Activated naive CD4-positive, alpha-beta T cell treated with anti-CD3 and anti-CD28 coated beads, Interleukin-2, amount 10 ng/mL, durations not matched to agents 7 days and 5 days (primary cell): Measurements from ENCODE around the gene RPTOR.

Experiments
- CTCF ChIA-PET: fragments of 350-600 bp; sonication (Branson Sonifier 250); formaldehyde crosslinking; loops from one replicate; lab custom pipeline; 2021; ENCODE audit warnings: antibody characterized with exemption; lab: Charles Lee
- DNase-seq: peaks from one replicate; pipeline ENCODE4 v3.0.0-alpha.2; 2020
- H3K27ac Mint-ChIP-seq: one replicate; pipeline ENCODE4 v1.8.0; 2021; ENCODE audit warnings: mild to moderate bottlenecking, moderate library complexity, mixed read lengths
- H3K27me3 Mint-ChIP-seq: one replicate; pipeline ENCODE4 v1.8.0; 2021; ENCODE audit warnings: mild to moderate bottlenecking, mixed read lengths
- H3K36me3 Mint-ChIP-seq: one replicate; pipeline ENCODE4 v1.8.0; 2021; ENCODE audit warnings: mixed read lengths
- H3K4me1 Mint-ChIP-seq: one replicate; pipeline ENCODE4 v1.8.0; 2021; ENCODE audit warnings: mixed read lengths
- H3K4me3 Mint-ChIP-seq: one replicate; pipeline ENCODE4 v1.8.0; 2021; ENCODE audit warnings: mild to moderate bottlenecking, moderate library complexity, mixed read lengths
- H3K9me3 Mint-ChIP-seq: one replicate; pipeline ENCODE4 v1.8.0; 2021; ENCODE audit warnings: mixed read lengths

RPTOR gene

DNA sequence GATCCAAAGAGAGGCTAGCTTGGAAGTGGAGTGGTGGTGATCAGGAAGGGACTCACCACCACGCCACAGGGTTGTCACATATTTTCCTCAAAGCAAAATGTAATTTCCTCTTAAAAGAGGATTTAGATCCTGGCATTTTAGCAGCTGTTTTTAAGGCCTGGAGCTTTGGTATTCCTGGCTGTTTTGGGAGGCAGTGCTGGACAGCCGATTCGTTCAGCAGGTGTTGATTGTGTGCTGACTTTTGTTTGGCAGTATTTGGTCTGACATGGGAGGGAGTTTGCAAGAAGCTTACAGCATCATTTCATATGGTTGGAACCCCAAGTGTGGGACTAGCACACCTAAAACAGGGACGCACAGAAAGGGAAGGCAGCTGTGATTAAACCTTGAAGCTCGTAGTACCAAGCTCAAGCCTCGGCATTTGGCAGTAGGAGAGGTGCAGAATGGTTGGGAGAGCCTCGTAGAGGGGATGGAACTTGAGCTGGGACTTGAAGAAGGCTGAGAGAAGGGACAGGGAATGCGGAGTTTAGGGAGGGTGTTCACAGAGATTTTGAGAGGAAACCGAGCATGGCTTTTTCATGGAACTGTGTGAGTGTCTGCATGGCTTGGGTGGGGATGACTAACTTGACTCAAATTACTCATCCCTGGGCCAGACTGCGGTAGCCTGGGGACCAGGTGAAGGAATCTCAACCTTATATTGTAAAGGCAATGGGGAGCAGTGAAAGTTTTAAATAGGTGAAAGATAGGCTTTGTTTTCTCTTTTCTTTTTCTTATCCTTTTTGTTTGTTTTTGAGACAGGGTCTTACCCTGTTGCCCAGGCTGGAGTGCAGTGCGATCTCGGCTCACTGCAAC is 52.3 kb downstream of the RPTOR start:
- H3K27ac Mint-ChIP-seq = peak overlapping the region; percentile 53
- H3K36me3 Mint-ChIP-seq = peaks cover 16% of the 10 kb centered on the region
- no peaks in the 10 kb centered on the region for H3K27me3 Mint-ChIP-seq
- H3K9me3 Mint-ChIP-seq = no peaks in the 10 kb centered on the region
- H3K4me3 Mint-ChIP-seq = no peak overlapping the region
- no peak for DNase-seq
- CTCF ChIA-PET = interaction anchor here (1.3 kb wide), 1 partner anchor 22 kb away, joined by 4 read pairs; no protein-coding TSS in a partner anchor
- peaks cover 57% of the 10 kb centered on the region for H3K4me1 Mint-ChIP-seq

DNA sequence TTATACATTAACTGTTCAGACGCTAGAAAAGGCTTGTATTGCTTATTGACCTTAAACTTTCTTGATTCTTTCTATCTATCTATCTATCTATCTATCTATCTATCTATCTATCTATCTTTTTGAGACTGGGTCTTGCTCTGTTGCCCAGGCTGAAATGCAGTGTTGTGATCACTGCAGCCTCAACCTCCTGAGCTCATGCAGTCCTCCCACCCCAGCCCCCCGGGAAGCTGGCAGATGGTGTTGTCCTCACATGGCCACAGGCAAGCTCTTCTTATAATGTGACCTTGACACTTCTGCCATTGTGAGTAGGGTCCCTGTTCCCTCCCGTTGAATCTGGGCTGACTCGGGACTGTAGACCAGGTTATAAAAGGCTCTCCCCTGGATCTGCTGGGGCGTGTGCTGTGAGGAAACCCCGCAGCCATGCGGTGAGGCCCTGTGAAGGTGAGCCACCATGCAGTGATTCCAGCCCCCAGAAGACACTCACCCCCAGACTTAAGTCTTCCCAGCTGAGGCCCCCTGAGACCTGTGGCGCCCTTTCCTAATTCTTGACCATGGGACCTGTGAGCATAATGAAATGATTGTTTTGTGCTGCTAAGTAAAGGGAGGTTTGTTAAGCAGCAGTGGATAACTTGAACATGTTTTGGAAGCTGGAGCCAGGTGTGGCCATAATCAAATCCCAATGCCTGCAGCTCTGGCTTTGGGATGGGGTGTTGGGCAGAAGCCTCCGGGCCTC is 54.3 kb downstream of the RPTOR start:
- Mint-ChIP-seq H3K4me1 (peaks cover 69% of the 10 kb centered on the region), H3K27ac (no peak overlapping the region)
- CTCF ChIA-PET = interaction anchor here (1.2 kb wide), 1 partner anchor 300 kb away, joined by 4 read pairs; no protein-coding TSS in a partner anchor

DNA sequence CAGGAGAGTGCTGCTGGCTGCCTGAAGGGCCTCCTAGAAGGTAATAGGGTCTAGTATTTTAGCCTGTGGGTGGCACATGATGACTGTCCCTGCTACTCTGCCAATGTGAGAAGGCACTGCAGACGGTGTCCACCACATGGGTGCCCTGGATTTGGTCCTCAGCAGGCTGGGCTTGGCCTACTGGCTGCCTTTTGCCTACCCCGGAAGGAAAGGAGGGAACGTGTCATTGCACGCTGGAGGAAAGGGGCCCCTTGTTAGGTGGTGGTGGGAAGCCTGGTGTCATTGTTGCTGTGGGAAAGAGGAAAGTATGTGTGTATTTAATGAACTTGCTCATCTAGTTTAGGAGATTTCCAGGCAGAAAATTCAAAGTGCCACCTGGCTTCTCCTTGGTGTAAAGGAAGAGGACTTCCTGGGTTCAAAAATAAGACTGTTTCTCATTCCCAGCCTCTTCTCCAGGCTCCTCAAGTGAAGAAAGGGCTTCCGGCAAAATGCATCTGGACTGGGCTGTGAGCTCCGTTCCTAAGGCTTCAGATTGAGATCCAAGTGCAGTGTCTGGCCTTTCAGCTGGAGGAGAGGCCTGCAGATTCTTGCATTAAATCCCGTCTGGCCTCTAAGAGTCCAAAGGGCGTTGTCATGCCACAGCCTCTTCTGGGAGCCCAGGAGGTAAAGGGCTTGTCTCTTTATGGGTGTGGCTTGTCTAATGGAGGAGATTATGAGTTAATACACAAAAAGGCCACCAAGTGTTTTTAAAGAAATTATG is 55.1 kb downstream of the RPTOR start:
- CTCF ChIA-PET = interaction anchor here (0.7 to 1.2 kb wide), 2 partner anchors 65 to 299 kb away, joined by 3 to 4 read pairs; no protein-coding TSS in a partner anchor
- no peaks in the 10 kb centered on the region for H3K9me3 Mint-ChIP-seq
- no peak for DNase-seq
- H3K4me3 Mint-ChIP-seq = no peak overlapping the region
- peaks cover 25% of the 10 kb centered on the region for H3K36me3 Mint-ChIP-seq
- peak overlapping the region; percentile 80 for H3K27ac Mint-ChIP-seq
- peaks cover 72% of the 10 kb centered on the region for H3K4me1 Mint-ChIP-seq
- no peaks in the 10 kb centered on the region for H3K27me3 Mint-ChIP-seq

More for the DNA sequence above, 54.3 kb downstream of the RPTOR start:
- no peak for DNase-seq
- Mint-ChIP-seq H3K9me3 (no peaks in the 10 kb centered on the region), H3K36me3 (peaks cover 21% of the 10 kb centered on the region), H3K4me3 (no peak overlapping the region), H3K27me3 (no peaks in the 10 kb centered on the region)

DNA sequence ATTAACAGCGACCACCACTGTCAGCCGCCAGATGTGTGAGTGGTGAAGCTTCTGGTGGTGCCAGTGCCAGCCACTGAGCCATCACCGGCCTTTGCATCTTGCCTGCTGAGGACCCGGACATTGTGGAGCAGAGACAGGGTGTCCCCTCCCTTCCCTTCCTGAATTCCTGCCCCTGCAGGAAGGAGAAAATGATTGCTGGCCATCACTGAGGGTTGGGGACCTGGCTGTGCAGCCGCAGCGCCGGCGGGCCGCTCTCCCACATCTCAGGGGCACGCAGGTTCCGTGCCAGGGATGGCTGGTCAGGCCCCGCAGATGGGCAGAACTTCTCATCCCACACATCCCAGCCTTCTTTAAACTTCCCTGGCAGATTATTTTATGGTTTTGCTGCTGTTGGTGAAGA is 56.5 kb downstream of the RPTOR start:
- no peak for DNase-seq
- Mint-ChIP-seq H3K36me3 (peaks cover 25% of the 10 kb centered on the region), H3K4me1 (peaks cover 70% of the 10 kb centered on the region), H3K9me3 (no peaks in the 10 kb centered on the region), H3K27ac (no peak overlapping the region), H3K4me3 (no peak overlapping the region), H3K27me3 (no peaks in the 10 kb centered on the region)
- CTCF ChIA-PET = no interaction called here

DNA sequence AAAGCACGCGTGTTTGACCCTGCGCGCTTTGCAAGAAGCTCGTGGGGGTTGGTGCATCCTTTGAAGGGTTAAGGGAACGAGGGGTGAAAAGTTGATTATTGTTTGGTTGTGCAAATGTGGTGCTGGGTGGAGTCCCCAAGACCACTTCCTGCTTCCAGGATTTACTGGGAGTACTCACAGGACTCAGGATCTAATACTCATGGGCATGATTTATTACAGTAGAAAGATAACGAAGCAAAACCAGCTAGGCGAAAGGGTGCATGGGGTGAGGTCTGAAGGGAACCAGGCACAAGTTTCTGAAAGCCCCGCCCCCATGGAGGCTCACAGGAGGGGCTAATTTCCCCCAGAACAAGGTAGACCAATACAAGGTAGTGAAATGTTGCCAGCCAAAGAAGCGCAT is 58.8 kb downstream of the RPTOR start:
- Mint-ChIP-seq H3K4me1 (peaks cover 60% of the 10 kb centered on the region), H3K4me3 (no peak overlapping the region), H3K27me3 (no peaks in the 10 kb centered on the region), H3K9me3 (no peaks in the 10 kb centered on the region), H3K36me3 (peaks cover 18% of the 10 kb centered on the region), H3K27ac (no peak overlapping the region)
- CTCF ChIA-PET = no interaction called here
- DNase-seq = no peak

DNA sequence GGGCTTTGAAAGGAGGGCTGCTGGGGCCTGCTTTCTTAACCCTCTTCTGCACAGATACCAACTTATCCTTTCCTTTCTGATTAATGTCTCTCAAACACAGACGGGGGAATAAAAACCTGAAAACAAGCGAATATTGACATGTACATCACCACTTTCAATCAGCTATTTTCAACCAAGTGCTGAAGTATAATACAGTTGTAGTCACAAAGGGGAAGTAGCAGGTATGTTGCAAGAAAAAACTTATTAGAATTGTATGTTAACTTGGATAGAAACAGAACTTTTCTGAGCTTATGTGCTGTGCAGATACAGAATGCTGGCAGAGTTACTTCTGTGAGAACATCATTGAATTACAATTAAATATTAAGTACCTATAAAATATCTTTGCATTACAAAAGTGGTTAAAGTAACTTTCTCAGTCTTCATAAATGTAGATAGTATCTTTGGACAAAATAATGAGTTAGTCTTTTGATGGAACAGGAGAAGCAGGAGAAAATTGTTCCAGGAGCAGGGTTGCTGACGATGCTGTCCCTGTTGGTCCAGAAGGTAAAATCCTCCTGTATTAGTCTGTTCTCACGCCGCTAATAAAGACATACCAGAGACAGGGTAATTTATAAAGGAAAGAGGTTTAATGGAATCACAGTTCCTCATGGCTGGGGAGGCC is 59.5 kb downstream of the RPTOR start:
- H3K27ac Mint-ChIP-seq = no peak overlapping the region
- H3K36me3 Mint-ChIP-seq = peaks cover 18% of the 10 kb centered on the region
- H3K9me3 Mint-ChIP-seq = no peaks in the 10 kb centered on the region
- CTCF ChIA-PET = no interaction called here
- no peak overlapping the region for H3K4me3 Mint-ChIP-seq
- peaks cover 62% of the 10 kb centered on the region for H3K4me1 Mint-ChIP-seq
- DNase-seq = no peak
- no peaks in the 10 kb centered on the region for H3K27me3 Mint-ChIP-seq

DNA sequence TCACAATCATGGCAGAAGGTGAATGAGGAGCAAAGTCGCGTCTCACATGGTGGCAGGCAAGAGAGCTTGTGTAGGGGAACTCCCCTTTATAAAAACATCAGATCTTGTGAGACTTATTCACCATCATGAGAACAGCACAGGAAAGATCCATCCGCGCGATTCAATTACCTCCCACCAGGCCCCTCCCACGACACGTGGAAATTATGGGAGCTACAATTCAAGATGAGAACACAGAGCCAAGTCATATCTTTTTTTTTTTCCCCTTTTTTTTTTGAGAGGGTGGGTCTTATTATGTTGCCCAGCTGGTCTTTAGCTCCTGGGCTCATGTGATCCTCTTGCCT is 60.0 kb downstream of the RPTOR start:
- Mint-ChIP-seq H3K27ac (no peak overlapping the region), H3K27me3 (no peaks in the 10 kb centered on the region), H3K36me3 (peaks cover 18% of the 10 kb centered on the region), H3K4me1 (peaks cover 61% of the 10 kb centered on the region), H3K9me3 (no peaks in the 10 kb centered on the region), H3K4me3 (no peak overlapping the region)
- no peak for DNase-seq
- CTCF ChIA-PET = no interaction called here

DNA sequence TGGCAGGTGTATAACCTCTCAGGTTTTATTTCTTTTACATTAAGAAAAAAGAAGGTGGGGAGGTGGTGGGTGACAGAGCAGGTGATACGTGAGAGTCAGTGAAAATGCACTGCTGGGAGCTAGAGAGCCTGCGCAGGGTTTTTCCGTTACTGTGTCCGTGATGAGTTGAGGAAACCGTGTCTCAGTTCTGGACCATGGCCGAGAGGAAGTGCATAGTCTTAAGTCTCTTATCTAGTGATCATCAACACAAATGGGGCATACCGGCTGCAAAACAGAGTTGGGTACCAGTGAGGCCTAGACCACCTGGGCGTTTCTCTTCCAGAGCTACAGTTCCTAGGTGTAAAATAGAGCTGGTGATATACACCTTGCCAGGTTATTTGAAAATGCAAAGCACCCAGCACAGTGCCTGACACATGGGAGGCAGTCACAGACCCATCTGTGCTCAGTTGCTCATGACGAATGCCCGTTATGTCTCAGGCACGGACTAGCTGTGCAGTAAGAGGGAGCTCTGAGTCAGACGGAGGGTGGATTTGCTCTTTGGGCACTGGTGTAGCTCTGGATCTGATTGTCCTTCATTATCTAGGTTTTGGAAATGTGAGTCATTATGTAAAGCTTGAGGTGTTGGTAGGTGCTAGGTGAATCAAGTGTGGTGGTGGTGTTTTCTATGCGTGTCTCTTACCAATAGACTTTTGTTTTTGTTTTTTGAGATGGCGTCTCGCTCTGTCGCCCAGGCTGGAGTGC is 60.9 kb downstream of the RPTOR start:
- Mint-ChIP-seq H3K27me3 (no peaks in the 10 kb centered on the region), H3K4me1 (peaks cover 61% of the 10 kb centered on the region), H3K4me3 (no peak overlapping the region), H3K27ac (no peak overlapping the region), H3K36me3 (peaks cover 12% of the 10 kb centered on the region), H3K9me3 (no peaks in the 10 kb centered on the region)
- CTCF ChIA-PET = interaction anchor here (0.6 to 1.6 kb wide), 3 partner anchors 21 to 68 kb away, joined by 3 to 6 read pairs (median 3); no protein-coding TSS in a partner anchor
- DNase-seq = peak; percentile 32

DNA sequence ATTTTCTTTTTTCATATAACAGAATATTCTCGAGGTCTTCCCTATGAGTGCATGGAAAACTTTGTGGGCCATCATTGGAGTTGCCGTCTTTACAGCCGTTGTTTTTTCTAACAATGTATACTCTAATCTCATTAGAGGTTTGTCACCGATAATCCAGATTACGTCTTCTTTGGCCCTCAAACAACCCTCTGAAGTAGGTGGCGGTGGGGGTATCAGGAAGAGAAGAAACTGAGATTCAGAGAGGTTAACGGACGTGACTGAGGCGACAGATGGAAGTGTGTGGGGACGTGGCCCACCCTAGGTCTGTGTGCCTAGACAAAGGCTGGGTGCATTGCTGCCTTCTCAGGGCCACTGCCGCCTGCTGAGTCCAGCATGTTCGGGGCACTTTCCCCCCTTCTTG is 63.7 kb downstream of the RPTOR start:
- Mint-ChIP-seq H3K4me1 (peaks cover 66% of the 10 kb centered on the region), H3K4me3 (no peak overlapping the region), H3K36me3 (peaks cover 5% of the 10 kb centered on the region), H3K27ac (no peak overlapping the region), H3K27me3 (no peaks in the 10 kb centered on the region), H3K9me3 (no peaks in the 10 kb centered on the region)
- CTCF ChIA-PET = interaction anchor here (0.6 kb wide), 1 partner anchor 350 kb away, joined by 3 read pairs; no protein-coding TSS in a partner anchor
- DNase-seq = no peak

DNA sequence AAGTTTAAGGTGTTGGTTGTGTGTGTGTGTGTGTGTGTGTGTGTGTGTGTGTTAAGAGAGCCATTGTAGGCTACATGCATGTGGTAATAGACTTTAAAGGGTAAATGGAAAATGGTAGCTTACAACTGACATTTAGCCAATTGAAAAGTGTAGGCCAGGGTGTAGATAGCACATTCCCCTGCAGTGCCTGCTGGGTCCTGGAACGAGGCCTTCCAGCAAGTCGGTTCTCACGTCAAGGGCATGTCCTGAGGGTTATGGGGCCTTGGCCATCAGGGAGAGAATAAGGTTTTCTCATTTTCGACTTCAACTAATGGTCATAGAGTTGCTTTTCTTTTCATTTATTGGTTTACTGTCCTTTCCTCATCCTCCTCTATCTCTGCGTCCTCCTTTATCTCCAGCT is 65.1 kb downstream of the RPTOR start:
- Mint-ChIP-seq H3K4me1 (peaks cover 67% of the 10 kb centered on the region), H3K27ac (no peak overlapping the region), H3K27me3 (no peaks in the 10 kb centered on the region), H3K9me3 (no peaks in the 10 kb centered on the region), H3K4me3 (no peak overlapping the region), H3K36me3 (peaks cover 1% of the 10 kb centered on the region)
- DNase-seq = no peak
- CTCF ChIA-PET = interaction anchor here (0.6 kb wide), 1 partner anchor 11 kb away, joined by 4 read pairs; no protein-coding TSS in a partner anchor

DNA sequence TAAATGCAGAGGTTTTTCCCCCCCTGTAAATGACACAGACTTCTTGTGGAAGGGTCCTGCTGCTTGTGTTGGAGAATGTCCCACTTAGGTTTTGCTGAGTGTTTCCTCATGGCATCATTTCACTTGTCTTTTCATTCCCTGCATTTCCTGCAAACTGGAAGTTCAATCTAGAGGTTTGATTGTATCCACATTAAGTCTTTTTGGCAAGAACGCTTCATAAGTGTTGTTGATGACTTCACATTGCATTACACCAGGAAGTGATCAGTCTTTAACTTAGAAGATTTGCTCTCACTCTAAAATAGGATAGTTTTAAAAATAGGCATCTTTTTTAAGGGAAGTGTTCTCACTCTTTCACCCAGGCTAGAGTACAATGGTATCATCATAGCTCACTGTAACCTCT is 67.2 kb downstream of the RPTOR start:
- Mint-ChIP-seq H3K4me1 (peaks cover 63% of the 10 kb centered on the region), H3K36me3 (peaks cover 3% of the 10 kb centered on the region), H3K27ac (no peak overlapping the region), H3K9me3 (no peaks in the 10 kb centered on the region), H3K4me3 (no peak overlapping the region), H3K27me3 (no peaks in the 10 kb centered on the region)
- DNase-seq = no peak
- CTCF ChIA-PET = no interaction called here

DNA sequence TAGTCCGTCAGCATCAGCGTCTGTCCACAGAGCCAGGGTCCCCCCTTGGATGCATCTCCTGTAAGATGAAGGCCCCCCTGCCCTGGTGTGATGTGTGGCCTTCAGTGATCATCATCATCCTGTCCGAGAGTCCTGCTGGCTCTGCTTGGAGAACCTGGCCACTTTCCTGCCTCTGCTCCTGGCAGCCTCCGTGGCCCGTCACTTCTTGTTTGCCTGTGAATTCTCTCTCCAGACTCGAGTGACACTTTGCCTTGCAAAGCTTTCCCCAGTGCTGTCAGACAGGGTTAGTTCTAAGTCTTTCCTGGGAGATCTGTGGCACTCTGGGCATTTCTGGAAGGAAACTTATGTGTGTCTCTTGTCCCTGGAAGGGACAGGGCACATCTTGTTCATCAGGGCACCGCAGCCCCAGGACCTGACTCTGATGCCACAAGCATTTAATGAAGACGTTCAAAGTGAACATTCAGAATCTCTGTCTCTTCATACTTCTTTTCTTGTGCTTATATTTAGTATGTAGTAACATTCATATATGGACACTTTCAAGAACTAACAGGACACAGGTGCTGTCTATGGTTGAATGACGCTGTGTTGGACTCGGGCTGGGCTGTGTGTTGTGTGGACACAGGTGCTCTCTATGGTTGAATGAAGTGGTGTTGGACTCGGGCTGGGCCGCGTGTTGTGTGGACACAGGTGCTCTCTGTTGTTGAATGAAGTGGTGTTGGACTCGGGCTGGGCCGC is 68.5 kb downstream of the RPTOR start:
- Mint-ChIP-seq H3K4me3 (no peak overlapping the region), H3K9me3 (no peaks in the 10 kb centered on the region), H3K36me3 (peaks cover 6% of the 10 kb centered on the region), H3K27ac (peak overlapping the region; percentile 49), H3K27me3 (no peaks in the 10 kb centered on the region), H3K4me1 (peaks cover 67% of the 10 kb centered on the region)
- CTCF ChIA-PET = no interaction called here
- DNase-seq = no peak

DNA sequence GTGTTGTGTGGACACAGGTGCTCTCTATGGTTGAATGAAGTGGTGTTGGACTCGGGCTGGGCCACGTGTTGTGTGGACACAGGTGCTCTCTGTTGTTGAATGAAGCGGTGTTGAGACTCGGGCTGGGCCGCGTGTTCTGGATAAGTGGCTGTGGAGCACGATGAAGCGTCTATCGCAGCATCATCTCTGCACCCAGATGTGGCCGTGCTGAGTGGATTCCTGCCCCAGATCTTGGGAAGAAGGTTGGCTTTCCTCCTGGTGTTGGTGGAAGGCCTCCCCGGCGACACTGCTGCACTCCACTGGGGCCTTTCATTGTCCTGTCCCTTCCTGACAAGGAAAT is 69.1 kb downstream of the RPTOR start:
- H3K9me3 Mint-ChIP-seq = no peaks in the 10 kb centered on the region
- no peaks in the 10 kb centered on the region for H3K27me3 Mint-ChIP-seq
- CTCF ChIA-PET = no interaction called here
- H3K27ac Mint-ChIP-seq = no peak overlapping the region
- peaks cover 71% of the 10 kb centered on the region for H3K4me1 Mint-ChIP-seq
- H3K36me3 Mint-ChIP-seq = peaks cover 6% of the 10 kb centered on the region
- no peak overlapping the region for H3K4me3 Mint-ChIP-seq
- no peak for DNase-seq
